ENCODE measurements around the gene ATP8A1.

ATP8A1 gene

GRCh38 chr4:42624551-42624950, 32.4 kb downstream of the ATP8A1 start:
- no peak for DNase-seq

- no peak for DNase-seq
These were observed 38.9 kb downstream of the ATP8A1 start for GRCh38 chr4:42618023-42618422.

GRCh38 chr4:42617030-42617429, 39.9 kb downstream of the ATP8A1 start:
- DNase-seq: no peak

GRCh38 chr4:42616572-42616971, 40.3 kb downstream of the ATP8A1 start:
- no peak for DNase-seq

- DNase-seq: no peak
These were observed 41.7 kb downstream of the ATP8A1 start for GRCh38 chr4:42615131-42615763.

GRCh38 chr4:42612898-42613297, 44.0 kb downstream of the ATP8A1 start:
- no peak for DNase-seq

GRCh38 chr4:42610941-42611340, 46.0 kb downstream of the ATP8A1 start:
- no peak for DNase-seq

GRCh38 chr4:42609051-42609450, 47.9 kb downstream of the ATP8A1 start:
- DNase-seq: no peak

GRCh38 chr4:42608551-42608950, 48.4 kb downstream of the ATP8A1 start:
- no peak for DNase-seq

- no peak for DNase-seq
These were observed 49.7 kb downstream of the ATP8A1 start for GRCh38 chr4:42607011-42607726.

GRCh38 chr4:42605264-42605663, 51.6 kb downstream of the ATP8A1 start:
- no peak for DNase-seq

- no peak for DNase-seq
These were observed 53.0 kb downstream of the ATP8A1 start for GRCh38 chr4:42603862-42604261.

GRCh38 chr4:42600578-42600977, 56.3 kb downstream of the ATP8A1 start:
- DNase-seq: no peak

GRCh38 chr4:42596918-42597317, 60.0 kb downstream of the ATP8A1 start:
- DNase-seq: peak; percentile 73

GRCh38 chr4:42594888-42595287, 62.0 kb downstream of the ATP8A1 start:
- DNase-seq: no peak

GRCh38 chr4:42588909-42589308, 68.0 kb downstream of the ATP8A1 start:
- DNase-seq: no peak

- DNase-seq: no peak
These were observed 70.1 kb downstream of the ATP8A1 start for GRCh38 chr4:42586775-42587174.

- no peak for DNase-seq
These were observed 77.0 kb downstream of the ATP8A1 start for GRCh38 chr4:42579903-42580302.

GRCh38 chr4:42578187-42578586, 78.7 kb downstream of the ATP8A1 start:
- no peak for DNase-seq

- no peak for DNase-seq
These were observed 82.0 kb downstream of the ATP8A1 start for GRCh38 chr4:42574870-42575430.

- no peak for DNase-seq
These were observed 83.7 kb downstream of the ATP8A1 start for GRCh38 chr4:42573249-42573648.

GRCh38 chr4:42570221-42570620, 86.7 kb downstream of the ATP8A1 start:
- DNase-seq: peak; percentile 52

- peak; percentile 81 for DNase-seq
These were observed 88.2 kb downstream of the ATP8A1 start for GRCh38 chr4:42568610-42569207.

GRCh38 chr4:42566835-42567234, 90.1 kb downstream of the ATP8A1 start:
- DNase-seq: no peak

Measured in NCI-H1092 treated with DMSO at 0.1 percent for 48 hours (cell line).